ENCODE results near the gene NPTXR.

GRCh38 chr22:38781033-38781432, 62.8 kb downstream of the NPTXR start:
- no peak for TF ChIP-seq EZH2phosphoT487 (IDR thresholded peaks at IDR 0.05; ENCODE audit: insufficient read depth, low read depth)
- no peak for TF ChIP-seq EZH2 (IDR thresholded peaks at IDR 0.05; ENCODE audit: insufficient read depth, poor library complexity, severe bottlenecking)

Data from GM23248 (cell line).